G401 (cell line): Measurements from ENCODE around the gene CKAP5. TPM values are rescaled to one million over a fixed set of nuclear protein-coding genes. Genes with fewer than 3 reads are reported as not detected.
"Not testable (repeated sequence)": the region's sequence is repeated elsewhere in the genome, so short reads cannot be mapped to it uniquely, and the experiment has no call there.

Experiments
- DNase-seq: peaks from one replicate; pipeline ENCODE4 v3.0.0-alpha.2; 2015; ENCODE audit warnings: low spot score
- in situ Hi-C: cut with HindIII; loops from 2 replicates; pipeline ENCODE4 v1.10.0; 2016; ENCODE audit warnings: low sequenced_read_pairs, mixed read lengths
- total RNA-seq: library from RNA; depleted of rRNA; stranded (reverse); fragments of >200 nt; shearing (Covaris generic); gene quantifications from 2 replicates; pipeline ENCODE4 v1.2.3, GENCODE V29; 2014

Gene CKAP5
- total RNA-seq, 1 experiment from 2014 or later, result 89.8 TPM

DNA sequence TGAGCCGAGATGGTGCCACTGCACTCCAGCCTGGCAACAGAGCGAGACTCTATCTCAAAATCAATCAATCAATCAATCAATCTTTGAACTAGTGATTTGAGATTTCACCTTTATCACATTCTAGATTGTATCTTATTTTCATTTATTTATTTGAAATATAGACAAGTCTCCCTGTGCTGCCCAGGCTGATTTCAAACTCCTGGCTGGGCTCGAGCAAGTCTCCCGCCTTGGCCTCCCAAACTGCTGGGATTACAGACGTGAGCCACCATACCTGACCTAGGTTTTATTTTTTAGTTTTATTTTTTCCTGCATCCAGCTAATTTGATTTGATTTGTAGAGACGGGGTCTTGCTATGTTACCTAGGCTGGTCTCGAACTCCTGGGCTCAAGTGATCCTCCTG lies 109.9 kb downstream of the CKAP5 start:
- in situ Hi-C loops, result no loop called here
- no peak for DNase-seq

DNA sequence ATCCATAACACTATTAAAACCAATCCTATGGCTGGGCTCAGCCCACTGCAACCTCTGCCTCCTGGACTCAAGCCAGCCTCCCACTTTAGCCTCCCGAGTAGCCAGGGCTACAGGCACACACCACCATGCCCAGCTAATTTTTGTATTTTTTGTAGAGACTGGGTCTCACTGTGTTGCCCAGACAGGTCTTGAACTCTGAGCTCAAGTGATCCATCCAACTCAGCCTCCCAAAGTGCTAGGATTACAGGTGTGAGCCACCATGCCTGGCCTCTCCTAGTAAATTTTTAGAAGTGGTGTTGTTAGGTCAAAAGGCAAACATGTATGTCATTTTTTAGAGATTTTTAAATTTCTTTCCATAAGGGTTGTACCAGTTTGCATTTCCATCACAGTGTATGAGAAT lies 112.8 kb downstream of the CKAP5 start:
- in situ Hi-C loops, result no loop called here
- DNase-seq, result no peak

DNA sequence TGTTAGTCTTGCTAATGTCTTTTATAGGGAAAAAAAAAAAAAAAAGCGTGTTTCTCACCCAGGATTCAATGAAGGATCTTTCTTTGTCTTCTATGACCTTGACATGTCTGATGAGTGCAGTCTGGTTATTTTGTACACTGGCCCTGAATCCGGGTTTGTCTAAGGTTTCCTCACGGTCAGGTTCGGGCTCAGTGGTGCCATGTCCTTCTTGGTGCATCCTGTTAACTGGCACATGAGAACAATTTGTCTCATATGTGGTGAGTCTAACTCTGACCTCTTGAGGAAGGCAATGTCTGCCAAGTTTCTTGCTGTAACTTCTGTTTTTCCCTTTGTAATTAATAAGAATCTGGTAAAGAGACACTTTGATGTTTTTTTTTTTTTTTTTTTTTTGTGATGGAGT lies 114.5 kb downstream of the CKAP5 start:
- in situ Hi-C loops, result no loop called here
- no peak for DNase-seq

DNA sequence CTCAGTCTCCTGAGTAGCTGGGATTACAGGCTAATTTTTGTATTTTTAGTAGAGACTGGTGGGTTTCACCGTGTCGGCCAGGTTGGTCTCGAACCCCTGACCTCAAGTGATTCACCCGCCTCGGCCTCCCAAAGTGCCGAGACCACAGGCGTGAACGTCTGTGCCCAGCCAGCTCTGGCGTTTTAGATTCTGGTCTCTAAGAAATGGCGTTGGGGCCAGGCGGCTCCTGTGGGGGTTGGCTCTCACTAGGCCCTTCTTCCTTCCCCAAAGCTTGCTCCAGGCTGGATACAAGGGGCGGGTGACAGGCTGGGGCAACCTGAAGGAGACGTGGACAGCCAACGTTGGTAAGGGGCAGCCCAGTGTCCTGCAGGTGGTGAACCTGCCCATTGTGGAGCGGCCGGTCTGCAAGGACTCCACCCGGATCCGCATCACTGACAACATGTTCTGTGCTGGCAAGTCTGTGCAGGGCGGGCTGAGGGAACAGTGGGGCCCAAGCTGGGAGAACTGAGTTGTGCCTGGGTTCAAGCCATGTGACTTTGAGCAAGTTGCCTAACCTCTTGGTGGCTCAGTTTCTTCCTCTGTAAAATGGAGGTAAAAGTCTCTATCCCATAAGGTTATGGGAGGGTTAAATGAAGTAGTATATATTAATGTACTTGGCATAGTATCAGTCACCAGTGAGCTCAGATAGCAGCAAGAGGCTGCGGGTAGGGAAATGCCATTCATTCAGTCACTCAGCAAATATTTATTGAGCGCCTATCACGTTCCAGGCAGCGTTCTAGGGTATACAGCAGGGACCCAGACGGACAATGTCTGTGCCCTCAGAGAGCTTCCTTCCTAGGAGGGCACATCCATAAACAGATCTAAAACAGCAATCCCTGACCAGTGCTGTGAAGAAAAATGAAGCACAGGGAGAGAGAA lies 116.7 kb downstream of the CKAP5 start:
- no peak for DNase-seq
- in situ Hi-C loops, result no loop called here

DNA sequence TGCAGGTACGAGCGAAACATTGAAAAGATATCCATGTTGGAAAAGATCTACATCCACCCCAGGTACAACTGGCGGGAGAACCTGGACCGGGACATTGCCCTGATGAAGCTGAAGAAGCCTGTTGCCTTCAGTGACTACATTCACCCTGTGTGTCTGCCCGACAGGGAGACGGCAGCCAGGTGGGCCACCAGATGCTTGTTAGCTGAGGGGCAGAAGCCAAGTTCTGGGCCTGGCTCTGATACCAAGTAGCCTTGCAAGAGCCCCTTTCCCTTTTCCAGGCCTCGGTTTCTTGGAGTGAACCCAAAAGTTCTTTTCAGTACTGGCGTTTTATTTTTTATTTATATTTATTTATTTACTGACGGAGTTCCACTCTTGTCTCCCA lies 117.4 kb downstream of the CKAP5 start:
- in situ Hi-C loops, result no loop called here
- no peak for DNase-seq

DNA sequence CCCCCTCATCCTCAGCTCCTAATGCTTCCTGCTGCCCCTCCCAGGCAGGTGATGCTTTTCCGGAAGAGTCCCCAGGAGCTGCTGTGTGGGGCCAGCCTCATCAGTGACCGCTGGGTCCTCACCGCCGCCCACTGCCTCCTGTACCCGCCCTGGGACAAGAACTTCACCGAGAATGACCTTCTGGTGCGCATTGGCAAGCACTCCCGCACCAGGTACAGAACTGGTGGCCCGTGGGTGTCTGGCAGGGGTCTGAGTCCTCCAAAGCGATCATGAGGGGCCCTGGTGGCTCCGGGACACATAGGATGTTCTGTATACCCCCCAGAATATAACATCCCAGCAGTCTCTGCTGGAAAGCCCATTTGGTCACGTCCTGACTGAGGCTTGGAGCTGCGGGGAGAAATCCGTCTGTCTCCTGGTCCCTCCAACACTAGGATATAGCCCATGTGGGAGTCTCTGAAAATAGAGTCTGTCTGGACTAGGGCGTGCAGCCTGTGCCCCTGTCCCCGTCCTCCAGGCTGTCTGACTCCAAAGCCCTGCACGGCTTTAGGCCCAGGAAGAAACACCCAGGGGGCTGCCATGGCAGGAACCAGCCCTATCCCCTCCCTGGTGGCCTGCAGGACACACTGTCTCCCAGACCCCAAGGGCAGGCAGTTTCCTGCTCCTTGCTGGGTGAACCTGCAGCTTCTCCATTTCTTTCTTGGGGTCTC lies 118.0 kb downstream of the CKAP5 start:
- in situ Hi-C loops, result no loop called here
- no peak for DNase-seq

DNA sequence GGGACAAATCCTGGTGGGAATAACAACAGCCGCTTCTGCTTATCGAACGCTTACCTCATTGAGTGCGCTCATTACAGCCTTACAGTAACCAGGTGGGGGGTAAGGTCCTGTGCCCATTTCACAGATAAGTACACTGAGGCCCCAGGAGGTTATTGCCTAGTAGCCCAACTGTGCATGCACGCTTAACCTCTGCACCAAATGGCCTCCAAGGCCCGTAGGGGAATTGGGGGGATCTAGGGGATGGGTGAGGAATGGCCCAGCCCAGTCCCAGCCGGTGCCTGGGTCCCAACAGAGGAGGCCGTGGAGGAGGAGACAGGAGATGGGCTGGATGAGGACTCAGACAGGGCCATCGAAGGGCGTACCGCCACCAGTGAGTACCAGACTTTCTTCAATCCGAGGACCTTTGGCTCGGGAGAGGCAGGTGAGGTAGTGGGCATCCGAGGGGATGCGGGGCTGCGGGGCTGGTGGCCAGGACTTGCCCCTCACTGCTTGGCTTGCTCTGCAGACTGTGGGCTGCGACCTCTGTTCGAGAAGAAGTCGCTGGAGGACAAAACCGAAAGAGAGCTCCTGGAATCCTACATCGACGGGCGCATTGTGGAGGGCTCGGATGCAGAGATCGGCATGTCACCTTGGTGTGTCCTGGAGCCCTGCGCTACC lies 119.7 kb downstream of the CKAP5 start:
- in situ Hi-C loops, result no loop called here

DNA sequence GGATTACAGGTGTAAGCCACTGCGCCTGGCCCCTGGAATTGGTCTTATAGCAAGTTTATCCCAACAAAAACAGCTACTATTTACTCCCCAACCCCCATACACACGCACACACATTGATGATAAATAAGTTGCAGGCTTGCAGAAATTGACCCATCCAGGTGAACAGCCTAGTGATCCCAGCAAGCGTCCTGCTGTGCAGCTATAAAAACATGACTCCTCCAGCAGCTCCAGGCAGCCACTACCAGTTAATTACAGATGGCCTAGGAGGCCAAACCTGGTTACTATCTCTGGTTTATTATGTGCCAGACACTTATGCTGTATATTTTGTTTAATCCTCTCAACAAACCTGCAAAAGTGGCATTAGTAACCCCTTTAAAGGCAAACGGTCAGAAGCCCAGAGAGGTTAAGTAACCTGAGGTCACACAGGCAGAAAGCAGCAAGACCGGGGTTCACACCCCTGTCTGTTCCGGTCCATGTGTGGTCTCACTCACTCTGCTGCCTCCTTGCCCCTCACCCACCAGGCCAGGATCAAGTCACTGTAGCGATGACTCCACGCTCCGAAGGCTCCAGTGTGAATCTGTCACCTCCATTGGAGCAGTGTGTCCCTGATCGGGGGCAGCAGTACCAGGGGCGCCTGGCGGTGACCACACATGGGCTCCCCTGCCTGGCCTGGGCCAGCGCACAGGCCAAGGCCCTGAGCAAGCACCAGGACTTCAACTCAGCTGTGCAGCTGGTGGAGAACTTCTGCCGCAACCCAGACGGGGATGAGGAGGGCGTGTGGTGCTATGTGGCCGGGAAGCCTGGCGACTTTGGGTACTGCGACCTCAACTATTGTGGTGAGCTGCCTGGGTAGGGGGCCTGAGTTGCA lies 120.5 kb downstream of the CKAP5 start:
- in situ Hi-C loops, result no loop called here
- DNase-seq, result no peak

More for the DNA sequence above, 119.7 kb downstream of the CKAP5 start:
- no peak for DNase-seq

DNA sequence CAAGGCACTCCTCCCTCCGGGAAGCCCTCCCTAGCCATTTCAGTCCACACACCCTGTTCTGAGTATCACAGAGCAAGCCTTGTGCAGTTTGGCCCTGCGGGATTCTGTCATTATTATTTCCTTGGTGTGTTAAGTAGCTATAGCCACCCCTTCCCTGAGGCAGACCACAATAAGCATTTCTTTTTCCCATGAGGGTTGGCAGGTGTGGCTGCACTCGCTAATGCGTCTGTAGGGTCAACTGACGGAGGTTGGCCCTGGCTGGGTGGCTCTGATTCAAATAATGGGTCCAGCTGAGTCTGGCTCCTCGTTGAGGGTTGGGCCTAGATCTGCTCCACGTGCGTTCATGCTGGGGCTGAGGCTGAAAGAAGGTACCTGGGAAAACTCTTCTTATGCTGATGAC lies 122.0 kb downstream of the CKAP5 start:
- DNase-seq, result no peak
- in situ Hi-C loops, result no loop called here

DNA sequence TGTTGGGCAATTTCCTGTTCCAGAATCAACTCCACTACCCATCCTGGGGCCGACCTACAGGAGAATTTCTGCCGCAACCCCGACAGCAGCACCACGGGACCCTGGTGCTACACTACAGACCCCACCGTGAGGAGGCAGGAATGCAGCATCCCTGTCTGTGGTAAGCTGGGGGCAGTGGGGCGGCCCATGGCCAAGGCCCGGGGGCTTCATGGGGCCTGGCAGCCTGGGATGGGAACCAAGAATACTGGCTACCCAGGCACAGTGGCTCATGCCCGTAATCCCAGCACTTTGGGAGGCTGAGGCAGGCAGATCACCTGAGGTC lies 122.8 kb downstream of the CKAP5 start:
- in situ Hi-C loops, result no loop called here
- no peak for DNase-seq

DNA sequence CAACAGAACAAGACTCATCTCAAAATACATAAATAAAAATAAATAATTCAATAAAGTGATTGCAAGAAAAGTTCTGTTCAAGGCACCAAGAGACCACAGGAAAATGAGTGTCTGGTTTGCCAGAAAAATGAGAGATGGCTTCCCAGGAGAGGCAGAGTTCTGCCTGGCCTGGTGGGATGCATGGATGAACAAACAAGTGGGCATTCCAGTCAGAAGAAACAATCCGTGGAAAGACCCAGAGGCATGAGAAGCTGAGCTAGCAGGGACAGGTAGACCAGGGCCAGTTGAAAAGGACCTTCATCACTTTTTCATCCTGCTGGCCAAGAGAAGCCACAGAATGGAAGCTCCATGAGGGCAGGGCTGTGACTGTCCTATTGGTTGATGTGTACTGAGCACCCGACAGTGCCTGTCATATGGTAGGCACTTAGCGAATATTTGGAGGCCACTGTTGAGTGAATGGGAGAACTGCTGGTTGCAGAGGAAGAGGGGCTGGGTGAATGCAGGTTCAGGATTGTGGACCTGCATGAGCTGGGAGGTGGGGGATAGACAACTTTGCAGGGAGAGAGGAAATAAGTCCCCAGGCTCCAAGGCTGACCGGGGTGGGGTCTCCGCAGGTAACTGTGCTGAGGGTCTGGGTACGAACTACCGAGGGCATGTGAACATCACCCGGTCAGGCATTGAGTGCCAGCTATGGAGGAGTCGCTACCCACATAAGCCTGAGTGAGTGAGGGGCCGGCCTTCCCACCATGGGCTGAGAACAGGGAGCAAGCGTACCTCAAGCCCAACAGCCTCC lies 123.3 kb downstream of the CKAP5 start:
- in situ Hi-C loops, result no loop called here
- no peak for DNase-seq

DNA sequence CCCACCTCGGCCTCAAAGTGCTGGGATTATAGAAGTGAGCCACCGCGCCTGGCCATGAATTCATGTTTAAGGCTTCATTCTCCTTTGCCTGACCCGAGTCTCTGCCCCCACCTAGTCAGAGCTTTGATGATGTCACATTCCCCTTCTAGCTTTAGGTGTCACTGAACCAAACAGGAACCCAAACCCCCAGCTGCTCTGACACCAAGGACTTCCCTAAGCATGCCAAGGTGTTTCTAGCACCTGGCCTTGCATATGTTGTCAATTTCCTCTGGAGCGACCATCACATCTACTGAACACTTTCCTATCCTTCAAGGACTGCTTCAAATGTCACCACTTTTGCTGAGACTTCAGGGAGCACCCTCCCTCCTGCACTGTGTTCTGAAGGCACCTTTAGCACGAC lies 124.8 kb downstream of the CKAP5 start:
- in situ Hi-C loops, result no loop called here

DNA sequence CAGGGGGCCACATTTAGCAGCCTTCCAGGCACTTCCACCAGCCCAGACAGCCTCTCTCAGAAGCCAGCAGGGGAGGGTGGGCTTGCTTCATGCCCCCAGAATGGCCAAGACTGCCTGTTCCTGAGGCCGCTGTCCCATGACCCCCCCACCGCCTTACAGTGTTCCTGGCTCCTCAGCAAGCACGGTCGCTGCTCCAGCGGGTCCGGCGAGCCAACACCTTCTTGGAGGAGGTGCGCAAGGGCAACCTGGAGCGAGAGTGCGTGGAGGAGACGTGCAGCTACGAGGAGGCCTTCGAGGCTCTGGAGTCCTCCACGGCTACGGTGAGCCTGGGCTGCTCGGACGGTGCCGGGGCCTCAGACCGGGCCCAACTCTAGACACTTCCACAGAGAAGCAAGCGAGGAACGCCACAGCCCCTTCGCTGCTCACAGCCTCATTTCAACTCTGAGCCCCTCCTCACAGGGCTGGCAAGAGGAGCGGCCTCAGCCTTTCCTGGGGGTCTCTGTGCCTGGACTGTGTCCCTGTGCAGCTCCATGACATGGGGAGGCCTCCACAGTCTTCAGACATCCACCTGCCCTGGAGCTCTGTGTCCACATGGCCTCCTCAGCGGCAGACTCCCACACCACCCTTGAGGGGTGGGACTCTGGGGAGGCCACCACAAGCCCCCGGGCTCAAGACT lies 126.4 kb downstream of the CKAP5 start:
- in situ Hi-C loops, result no loop called here
- DNase-seq, result no peak

More for the DNA sequence above, 124.8 kb downstream of the CKAP5 start:
- DNase-seq, result no peak

DNA sequence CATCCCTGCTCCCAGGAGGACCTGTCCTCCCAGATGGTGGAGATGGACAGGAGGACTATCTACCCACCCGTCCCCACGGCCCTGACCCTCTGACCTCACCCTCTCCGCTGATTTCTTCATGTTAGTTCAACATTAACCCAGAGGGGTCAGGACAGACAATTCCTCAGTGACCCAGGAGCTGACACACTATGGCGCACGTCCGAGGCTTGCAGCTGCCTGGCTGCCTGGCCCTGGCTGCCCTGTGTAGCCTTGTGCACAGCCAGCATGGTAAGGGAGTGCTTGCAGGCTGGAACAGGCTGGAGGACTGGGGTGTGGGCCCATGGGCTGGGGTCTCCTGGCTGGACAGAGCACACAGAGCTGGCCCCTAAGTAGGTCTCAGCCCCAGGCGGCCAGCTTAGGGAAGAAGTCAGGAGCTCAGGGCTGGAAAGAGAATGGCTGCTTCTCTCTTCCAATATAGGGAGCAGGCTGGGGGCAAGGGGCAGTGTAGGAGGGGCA lies 127.0 kb downstream of the CKAP5 start, which contains the start of gene F2:
TSS of gene F2 (plus strand) at position 166 of the 495 bp plus-strand sequence. CDS start at position 189, 23 bp downstream.
- no peak for DNase-seq
- in situ Hi-C loops, result no loop called here

DNA sequence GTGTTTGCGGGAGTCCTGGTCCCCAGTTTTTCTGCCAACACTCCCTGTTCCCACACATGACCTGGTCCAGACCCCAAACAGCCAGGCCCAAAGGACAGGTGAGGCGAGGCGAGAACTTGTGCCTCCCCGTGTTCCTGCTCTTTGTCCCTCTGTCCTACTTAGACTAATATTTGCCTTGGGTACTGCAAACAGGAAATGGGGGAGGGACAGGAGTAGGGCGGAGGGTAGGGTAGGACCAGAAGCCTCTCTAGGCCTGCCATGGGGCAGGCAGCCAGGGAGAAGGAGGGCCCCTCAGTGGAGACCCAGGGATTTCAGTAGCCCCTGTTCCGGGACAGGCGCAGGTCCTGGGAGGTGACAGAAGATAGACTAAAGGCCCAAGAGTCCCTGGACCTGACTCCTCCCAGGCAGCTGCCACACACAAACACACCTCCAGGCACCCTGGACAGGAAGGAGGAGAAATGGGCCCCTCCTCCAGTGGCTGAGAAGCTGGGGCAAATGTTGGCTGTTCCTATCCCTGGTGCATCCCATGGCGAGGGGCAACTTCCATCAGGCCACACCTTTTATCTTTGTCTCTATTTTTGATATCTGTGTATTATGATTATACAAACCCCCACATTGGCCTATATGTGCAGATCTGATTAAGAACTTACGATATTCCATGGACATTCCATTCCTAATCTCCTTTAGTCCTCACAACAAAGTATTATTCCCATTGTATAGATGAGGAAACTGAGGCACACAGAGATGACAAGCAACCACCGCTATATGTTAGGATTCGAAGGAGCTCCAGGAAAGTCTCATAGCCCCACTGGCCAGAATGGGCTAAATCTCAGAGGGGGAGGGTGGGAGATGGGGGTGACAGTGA lies 127.7 kb downstream of the CKAP5 start:
- in situ Hi-C loops, result no loop called here
- no peak for DNase-seq

DNA sequence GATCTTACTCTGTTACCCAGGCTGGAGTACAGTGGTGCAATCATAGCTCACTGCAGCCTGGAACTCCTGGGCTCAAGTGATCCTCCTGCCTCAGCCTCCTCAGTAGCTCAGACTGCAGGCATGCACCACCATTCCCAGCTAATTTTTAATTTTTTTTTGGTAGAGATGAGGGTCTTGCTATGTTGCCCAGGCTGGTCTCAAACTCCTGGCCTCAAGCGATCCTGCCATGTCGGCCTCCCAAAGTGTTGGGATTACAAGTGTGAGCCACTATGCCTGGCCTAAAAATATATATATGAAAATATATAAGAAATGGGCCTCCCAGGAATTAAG lies 128.3 kb downstream of the CKAP5 start:
- in situ Hi-C loops, DNase-seq: not testable (repeated sequence)
